Mucosa of descending colon (tissue), 3 donors: ENCODE measurements around the gene IQSEC2. TPM values are rescaled to one million over a fixed set of nuclear protein-coding genes. Genes with fewer than 3 reads are reported as not detected.

Source experiments
- ATAC-seq: fragments of 200-7000 bp; cut with Tn5 transposase; one replicate; pipeline ENCODE4 v1.9.1; 2020; ENCODE audit warnings: mild to moderate bottlenecking, moderate library complexity
- DNase-seq, 3 donors: peaks; one replicate each; pipeline ENCODE4 v3.0.0-alpha.2; 2020
- H3K36me3 ChIP-seq: fragments of 200-600 bp; one replicate; pipeline ENCODE4 v1.8.0; 2021; ENCODE audit warnings: low read depth, mild to moderate bottlenecking
- H3K4me1 ChIP-seq: fragments of 200-600 bp; one replicate; pipeline ENCODE4 v1.8.0; 2021; ENCODE audit warnings: low read depth, mild to moderate bottlenecking
- H3K4me3 ChIP-seq: fragments of 200-600 bp; one replicate; pipeline ENCODE4 v1.8.0; 2021; ENCODE audit warnings: mild to moderate bottlenecking
- H3K9me3 ChIP-seq: fragments of 200-600 bp; one replicate; pipeline ENCODE4 v1.8.0; 2021; ENCODE audit warnings: mild to moderate bottlenecking
- intact Hi-C, 2 donors: fragments of 100-400 bp; cut with DNase I in 1 of 2; cut with micrococcal nuclease in 1 of 2; formaldehyde crosslinking; loops; one replicate each; pipeline versions ENCODE4 v1.11.0 to v1.11.1; 2022; cut with DNase I, micrococcal nuclease
- total RNA-seq, 3 donors: library from RNA; stranded (reverse); fragmentation: NEBNext Ultra II Directional in 2 of 3; extraction: Animal tissue kit (Norgen Biotek cat#: 25700) in 2 of 3; gene quantifications; one replicate each; pipeline versions ENCODE4 v1.2.1 to v1.2.4, GENCODE V29; 2021 to 2023
- TF ChIP-seq, protein P1 (sequence below): fragments of 200-600 bp; IDR thresholded peaks from one replicate; pipeline ENCODE4 v1.8.0; 2022; ENCODE audit warnings: antibody characterized with exemption, mild to moderate bottlenecking
- donor health status: DM: no; HTN: no; CAD: no; lungs with moderate emphysema.
- donor health status: DM: no; HTN: no; CAD: no.
- donor health status: DM: no; HTN: yes; CAD: no.

The IQSEC2 gene
- total RNA-seq, 3 donors from 2014 or later = 28.0 to 39.3 (median 30.9) TPM

DNA sequence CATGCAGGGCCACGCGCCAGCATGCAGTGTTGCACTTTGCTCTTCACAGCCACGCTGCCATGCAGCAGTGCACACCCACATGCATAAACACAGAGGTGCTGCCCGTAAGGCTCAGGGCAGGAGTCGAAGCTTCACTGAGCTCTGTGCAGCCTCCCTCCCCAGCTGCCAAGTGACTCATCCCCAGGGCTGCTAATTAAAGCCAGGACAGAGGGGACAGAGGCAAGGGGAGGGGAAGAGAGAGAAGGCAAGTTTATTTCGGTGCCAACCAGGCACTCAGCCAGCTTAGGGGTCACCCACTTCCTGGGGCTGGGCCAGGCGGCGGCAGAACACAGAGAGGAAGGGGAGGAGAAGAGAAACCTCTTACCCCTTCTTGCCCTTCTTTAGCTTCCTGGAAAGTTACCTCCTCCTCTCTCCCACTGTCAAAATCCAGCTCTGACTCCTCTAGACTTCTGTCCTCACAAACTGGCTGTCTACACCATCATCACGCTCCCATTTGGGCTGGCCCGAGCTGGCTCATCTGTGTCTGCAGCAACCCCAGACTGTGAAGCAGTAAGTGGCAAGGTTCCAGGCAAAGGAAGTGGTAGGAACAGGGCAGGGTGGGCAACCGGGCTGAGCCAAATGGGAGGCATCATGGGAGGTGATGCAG lies 6.2 kb upstream of the IQSEC2 start:
- intact Hi-C loops = no loop called here
- Histone ChIP-seq H3K4me1 (peaks cover 12% of the 10 kb centered on the region), H3K9me3 (no peaks in the 10 kb centered on the region), H3K36me3 (no peaks in the 10 kb centered on the region), H3K4me3 (no peak overlapping the region)
- TF ChIP-seq, protein P1, sequence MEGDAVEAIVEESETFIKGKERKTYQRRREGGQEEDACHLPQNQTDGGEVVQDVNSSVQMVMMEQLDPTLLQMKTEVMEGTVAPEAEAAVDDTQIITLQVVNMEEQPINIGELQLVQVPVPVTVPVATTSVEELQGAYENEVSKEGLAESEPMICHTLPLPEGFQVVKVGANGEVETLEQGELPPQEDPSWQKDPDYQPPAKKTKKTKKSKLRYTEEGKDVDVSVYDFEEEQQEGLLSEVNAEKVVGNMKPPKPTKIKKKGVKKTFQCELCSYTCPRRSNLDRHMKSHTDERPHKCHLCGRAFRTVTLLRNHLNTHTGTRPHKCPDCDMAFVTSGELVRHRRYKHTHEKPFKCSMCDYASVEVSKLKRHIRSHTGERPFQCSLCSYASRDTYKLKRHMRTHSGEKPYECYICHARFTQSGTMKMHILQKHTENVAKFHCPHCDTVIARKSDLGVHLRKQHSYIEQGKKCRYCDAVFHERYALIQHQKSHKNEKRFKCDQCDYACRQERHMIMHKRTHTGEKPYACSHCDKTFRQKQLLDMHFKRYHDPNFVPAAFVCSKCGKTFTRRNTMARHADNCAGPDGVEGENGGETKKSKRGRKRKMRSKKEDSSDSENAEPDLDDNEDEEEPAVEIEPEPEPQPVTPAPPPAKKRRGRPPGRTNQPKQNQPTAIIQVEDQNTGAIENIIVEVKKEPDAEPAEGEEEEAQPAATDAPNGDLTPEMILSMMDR = no peak
- peak; percentile 52 to 70 (median 70) for DNase-seq
- ATAC-seq = peak; percentile 88

DNA sequence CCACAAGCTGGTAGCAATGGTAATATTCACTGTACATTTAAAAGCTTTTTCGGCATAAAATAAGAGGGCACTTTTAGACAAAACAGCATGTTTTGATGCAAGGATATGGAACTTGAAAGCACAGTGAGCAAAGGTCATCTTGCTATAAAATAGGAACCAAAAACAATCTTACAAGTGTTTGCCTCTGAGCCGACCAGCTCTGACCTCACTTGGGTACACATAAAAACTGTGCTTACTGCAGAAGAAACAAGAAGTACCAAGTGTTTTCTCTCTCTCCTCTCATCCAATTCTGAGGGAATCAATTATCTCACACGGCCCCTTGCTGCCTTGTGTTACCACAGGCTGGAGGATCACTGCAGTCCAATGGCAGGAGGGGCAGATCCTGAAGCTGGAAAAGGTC lies 4.8 kb upstream of the IQSEC2 start:
- Histone ChIP-seq H3K4me1 (peaks cover 12% of the 10 kb centered on the region), H3K36me3 (no peaks in the 10 kb centered on the region), H3K4me3 (no peak overlapping the region), H3K9me3 (no peaks in the 10 kb centered on the region)
- TF ChIP-seq, protein P1 = no peak
- DNase-seq (no peak), ATAC-seq (no peak)
- intact Hi-C loops = no loop called here

DNA sequence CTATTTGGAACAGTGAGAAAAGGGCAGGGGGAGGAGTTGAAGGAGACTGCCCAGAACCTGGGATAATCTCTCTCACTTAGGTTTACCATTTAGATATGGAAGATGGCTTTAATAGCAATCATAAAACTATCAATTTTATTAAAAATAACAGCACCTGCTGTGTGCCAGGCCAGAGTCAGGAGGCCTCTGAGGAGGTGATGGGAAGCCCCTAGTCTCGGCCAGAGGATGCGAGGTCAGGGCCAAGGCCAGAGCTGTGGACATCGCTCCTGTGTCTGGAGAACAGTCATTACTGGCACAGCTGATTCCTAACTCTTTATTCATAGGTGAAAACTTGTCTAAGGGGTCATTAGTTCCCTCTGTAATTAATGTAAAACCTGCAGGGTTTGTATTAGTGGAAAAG lies 4.2 kb upstream of the IQSEC2 start:
- Histone ChIP-seq H3K4me3 (no peak overlapping the region), H3K36me3 (no peaks in the 10 kb centered on the region), H3K4me1 (peaks cover 12% of the 10 kb centered on the region), H3K9me3 (no peaks in the 10 kb centered on the region)
- DNase-seq = no peak
- no peak for ATAC-seq
- TF ChIP-seq, protein P1 = no peak
- intact Hi-C loops = no loop called here

DNA sequence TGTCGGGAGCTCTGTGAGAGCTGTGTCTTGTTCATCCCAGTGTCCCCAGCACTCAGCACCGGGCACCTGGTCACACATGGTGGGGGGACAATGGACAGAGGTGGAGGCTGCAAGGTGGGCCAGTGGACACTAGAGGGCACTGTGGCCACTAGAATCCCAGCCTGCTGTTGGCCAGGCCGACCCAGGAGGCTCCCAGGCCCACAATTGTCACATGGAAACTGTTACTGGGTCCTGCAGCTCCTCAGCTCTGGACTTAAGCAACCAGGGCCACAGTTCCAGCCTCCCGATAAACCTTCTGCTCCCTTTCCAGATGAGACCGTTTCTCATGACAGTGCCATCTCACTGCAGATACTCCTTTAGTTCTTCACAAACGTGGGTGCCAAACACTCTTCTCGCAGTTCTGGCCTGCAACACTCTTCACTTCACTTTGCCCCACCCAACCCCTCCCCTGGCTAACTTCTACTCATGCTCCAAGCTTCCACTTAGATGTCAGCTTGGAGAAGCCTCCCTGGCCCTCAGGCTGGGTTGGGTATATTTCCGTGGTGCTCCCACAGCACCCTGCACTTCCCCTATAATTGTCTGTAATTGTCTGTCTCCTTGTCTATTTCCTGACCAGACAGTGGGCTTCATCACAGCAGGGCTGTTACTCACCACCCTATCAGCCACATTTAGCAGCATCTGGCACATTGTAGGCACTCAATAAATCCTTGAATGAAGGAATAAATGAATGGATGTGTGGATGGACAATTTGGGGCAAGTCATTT lies 3.5 kb upstream of the IQSEC2 start:
- intact Hi-C loops = no loop called here

DNA sequence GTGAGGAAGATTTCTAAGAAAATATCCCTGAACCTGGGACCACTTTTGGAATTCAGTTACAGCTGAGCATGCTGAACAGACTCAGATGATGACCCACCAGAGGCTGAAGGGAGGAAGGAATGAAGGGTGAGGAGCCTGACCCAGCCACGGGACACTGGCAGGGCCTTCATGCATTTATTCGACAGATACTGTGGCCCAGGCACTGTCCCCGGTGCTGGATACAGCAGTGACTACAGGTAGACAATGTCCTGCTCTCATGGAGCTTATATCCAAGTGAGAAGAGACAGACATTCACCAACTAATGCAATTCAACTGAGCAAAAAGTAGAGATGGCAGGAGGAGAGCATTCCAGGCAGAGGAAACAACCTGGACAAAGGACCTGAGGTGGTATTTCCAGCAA lies 2.2 kb upstream of the IQSEC2 start:
- Histone ChIP-seq H3K36me3 (no peaks in the 10 kb centered on the region), H3K9me3 (no peaks in the 10 kb centered on the region), H3K4me3 (no peak overlapping the region), H3K4me1 (peaks cover 12% of the 10 kb centered on the region)
- intact Hi-C loops = no loop called here
- TF ChIP-seq, protein P1 = no peak
- no peak for DNase-seq
- ATAC-seq = no peak

More for the DNA sequence above, 3.5 kb upstream of the IQSEC2 start:
- ATAC-seq (peak; percentile 58), DNase-seq (peak in 2 of 3 donors; percentile 65 to 67)
- H3K36me3 ChIP-seq = no peaks in the 10 kb centered on the region
- H3K4me1 ChIP-seq = peaks cover 12% of the 10 kb centered on the region
- TF ChIP-seq, protein P1 = peak; percentile 43
- H3K4me3 ChIP-seq = no peak overlapping the region
- no peaks in the 10 kb centered on the region for H3K9me3 ChIP-seq
